GM06990 (cell line): Measurements from ENCODE around the gene MYOCOS.

Source experiments
- DNase-seq: peaks from one replicate; pipeline ENCODE4 v3.0.0-alpha.2; 2011; ENCODE audit not compliant: insufficient read length; ENCODE audit errors: extremely low read depth
- H3K27me3 ChIP-seq: replicated peaks from 2 replicates; pipeline ENCODE4 v1.6.0; 2011; ENCODE audit warnings: low read length; ENCODE audit not compliant: control insufficient read depth, insufficient read depth
- H3K36me3 ChIP-seq: 2 replicates; pipeline ENCODE4 v1.5.1; 2011; ENCODE audit warnings: low read length; ENCODE audit not compliant: control insufficient read depth, insufficient read depth
- H3K4me3 ChIP-seq: replicated peaks from 2 replicates; pipeline ENCODE4 v1.5.1; 2011; ENCODE audit warnings: low read depth, mild to moderate bottlenecking, control low read depth, low read length
- TF ChIP-seq, protein P1 (sequence below): IDR thresholded peaks from 2 replicates; pipeline ENCODE4 v1.5.1; 2011; ENCODE audit warnings: low read length, control low read depth, mild to moderate bottlenecking, inconsistent platforms; ENCODE audit not compliant: insufficient read depth, poor library complexity, severe bottlenecking

MYOCOS gene

DNA sequence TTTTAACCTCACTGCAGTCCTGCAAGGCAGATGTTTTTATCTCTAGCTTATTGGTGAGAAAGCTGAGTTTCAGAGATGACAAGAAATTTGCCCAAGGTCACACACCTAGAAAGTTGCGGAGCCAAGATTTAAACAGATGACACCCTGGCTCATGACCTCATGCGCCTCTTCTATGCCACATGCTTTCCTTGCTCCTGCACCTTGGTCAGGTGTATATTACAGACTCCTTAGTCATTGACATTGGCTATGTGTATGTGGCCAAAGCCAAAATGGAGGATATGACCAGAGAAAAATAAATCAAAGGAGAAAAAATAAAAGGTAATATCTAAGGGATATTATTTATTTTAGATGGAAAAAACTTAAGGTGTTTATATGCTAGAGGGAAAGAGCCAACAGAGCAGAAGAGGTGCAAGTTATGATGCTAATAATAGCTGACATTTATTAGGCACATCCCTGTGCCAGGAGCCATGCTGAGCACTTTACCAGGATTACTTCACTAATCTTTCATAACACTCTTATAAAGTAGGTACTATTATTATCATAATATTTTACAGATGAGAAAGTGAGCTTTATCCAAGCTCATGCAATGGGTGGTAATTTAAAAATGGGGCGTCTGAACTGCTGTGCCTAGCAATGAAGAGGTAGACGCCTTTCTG is 44.2 kb downstream of the MYOCOS start:
- TF ChIP-seq, protein P1, sequence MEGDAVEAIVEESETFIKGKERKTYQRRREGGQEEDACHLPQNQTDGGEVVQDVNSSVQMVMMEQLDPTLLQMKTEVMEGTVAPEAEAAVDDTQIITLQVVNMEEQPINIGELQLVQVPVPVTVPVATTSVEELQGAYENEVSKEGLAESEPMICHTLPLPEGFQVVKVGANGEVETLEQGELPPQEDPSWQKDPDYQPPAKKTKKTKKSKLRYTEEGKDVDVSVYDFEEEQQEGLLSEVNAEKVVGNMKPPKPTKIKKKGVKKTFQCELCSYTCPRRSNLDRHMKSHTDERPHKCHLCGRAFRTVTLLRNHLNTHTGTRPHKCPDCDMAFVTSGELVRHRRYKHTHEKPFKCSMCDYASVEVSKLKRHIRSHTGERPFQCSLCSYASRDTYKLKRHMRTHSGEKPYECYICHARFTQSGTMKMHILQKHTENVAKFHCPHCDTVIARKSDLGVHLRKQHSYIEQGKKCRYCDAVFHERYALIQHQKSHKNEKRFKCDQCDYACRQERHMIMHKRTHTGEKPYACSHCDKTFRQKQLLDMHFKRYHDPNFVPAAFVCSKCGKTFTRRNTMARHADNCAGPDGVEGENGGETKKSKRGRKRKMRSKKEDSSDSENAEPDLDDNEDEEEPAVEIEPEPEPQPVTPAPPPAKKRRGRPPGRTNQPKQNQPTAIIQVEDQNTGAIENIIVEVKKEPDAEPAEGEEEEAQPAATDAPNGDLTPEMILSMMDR, result no peak
- no peaks in the 10 kb centered on the region for H3K27me3 ChIP-seq
- no peak overlapping the region for H3K4me3 ChIP-seq
- no peaks in the 10 kb centered on the region for H3K36me3 ChIP-seq
- DNase-seq, result no peak

DNA sequence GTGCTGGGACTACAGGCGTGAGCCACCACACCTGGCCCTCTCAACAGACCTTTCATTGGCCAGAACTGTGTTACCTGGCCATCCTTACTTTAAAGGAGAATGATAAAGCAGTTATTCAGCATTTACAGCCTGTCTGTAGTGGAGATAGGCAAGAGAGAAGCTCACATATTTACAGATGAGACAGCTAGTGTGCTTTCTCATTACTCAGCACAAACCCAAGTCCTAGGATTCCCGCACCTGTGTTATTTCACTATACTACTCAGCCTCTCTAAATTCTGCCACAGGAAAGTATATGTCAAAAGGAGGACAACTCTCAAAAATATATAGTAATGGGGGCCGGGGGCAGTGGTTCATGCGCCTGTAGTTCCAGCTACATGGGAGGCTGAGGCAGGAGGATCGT is 46.3 kb downstream of the MYOCOS start:
- H3K4me3 ChIP-seq, result no peak overlapping the region
- no peaks in the 10 kb centered on the region for H3K27me3 ChIP-seq
- DNase-seq, result no peak
- TF ChIP-seq, protein P1, result no peak
- no peaks in the 10 kb centered on the region for H3K36me3 ChIP-seq

- TF ChIP-seq, protein P1, result no peak
- Histone ChIP-seq H3K27me3 (no peaks in the 10 kb centered on the region), H3K36me3 (no peaks in the 10 kb centered on the region), H3K4me3 (no peak overlapping the region)
- no peak for DNase-seq
Measured at GRCh38 chr1:171670739-171671138, 48.7 kb downstream of the MYOCOS start.

DNA sequence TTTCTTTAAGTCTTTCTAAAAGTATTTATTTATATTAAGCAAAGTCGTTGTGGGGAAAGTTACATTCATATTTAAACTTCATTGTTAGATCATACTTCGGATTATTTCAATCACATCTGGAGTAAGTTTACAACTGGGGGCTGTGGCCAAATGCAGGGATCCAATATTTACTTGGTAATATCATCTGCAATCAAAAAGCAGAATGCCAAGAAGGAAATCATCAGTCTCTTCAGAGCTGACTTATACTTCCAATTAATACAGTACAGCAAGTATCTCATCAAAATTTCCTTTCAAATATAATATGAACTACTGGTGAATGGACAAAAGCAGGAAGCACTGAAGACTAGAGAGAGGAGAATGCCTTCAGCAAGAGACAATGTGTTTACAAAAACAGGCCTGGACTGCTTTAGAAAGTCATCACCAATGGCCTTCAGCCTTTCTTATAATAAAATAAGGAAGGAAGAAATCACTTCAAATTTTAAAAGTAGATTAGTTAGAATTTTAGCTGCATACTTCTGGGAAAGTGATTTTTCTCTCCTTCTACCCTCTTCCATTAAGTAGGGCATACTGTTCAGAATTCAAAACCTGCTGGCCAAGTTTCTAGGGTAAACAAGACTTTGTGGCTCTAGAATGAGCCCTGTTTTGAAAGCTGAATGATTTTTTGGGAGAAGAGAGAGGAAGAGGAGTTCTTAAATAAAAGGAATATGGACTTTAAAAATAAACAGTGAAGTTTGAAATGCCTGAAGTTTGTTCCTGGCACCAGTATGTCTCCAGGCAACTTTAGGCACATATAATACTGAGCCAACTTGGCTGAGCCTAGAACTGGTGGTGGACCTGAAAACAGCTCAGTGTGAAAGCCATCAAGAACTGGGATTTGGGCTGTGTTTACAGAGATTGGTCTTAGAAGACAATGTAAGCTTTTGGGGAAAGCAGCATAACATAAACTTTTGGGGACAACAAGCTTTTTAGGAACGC is 52.7 kb downstream of the MYOCOS start:
- Histone ChIP-seq H3K27me3 (no peaks in the 10 kb centered on the region), H3K4me3 (no peak overlapping the region), H3K36me3 (no peaks in the 10 kb centered on the region)
- TF ChIP-seq, protein P1, result no peak
- DNase-seq, result no peak
